ENCODE measurements around the gene TBL1XR1. TPM values are rescaled to one million over a fixed set of nuclear protein-coding genes. Genes with fewer than 3 reads are reported as not detected.
"Not testable (repeated sequence)": the region's sequence is repeated elsewhere in the genome, so short reads cannot be mapped to it uniquely, and the experiment has no call there.

The TBL1XR1 gene
- total RNA-seq, 2 donors from 2014 or later: 75.8 to 156 TPM

- intact Hi-C loops (cut with DNase I): no loop called here
- H3K36me3 ChIP-seq: no peaks in the 10 kb centered on the region
- no peaks in the 10 kb centered on the region for H3K27me3 ChIP-seq (replicated peaks; ENCODE audit: insufficient read depth)
- 77% methylated on average over 5 of the region's 5 CpGs for WGBS
- H3K4me3 ChIP-seq: no peak overlapping the region
- no peaks in the 10 kb centered on the region for H3K9me3 ChIP-seq
- H3K27ac ChIP-seq: no peak overlapping the region
- no peak for TF ChIP-seq POLR2AphosphoS5 (IDR thresholded peaks at IDR 0.05)
- TF ChIP-seq, protein P1, sequence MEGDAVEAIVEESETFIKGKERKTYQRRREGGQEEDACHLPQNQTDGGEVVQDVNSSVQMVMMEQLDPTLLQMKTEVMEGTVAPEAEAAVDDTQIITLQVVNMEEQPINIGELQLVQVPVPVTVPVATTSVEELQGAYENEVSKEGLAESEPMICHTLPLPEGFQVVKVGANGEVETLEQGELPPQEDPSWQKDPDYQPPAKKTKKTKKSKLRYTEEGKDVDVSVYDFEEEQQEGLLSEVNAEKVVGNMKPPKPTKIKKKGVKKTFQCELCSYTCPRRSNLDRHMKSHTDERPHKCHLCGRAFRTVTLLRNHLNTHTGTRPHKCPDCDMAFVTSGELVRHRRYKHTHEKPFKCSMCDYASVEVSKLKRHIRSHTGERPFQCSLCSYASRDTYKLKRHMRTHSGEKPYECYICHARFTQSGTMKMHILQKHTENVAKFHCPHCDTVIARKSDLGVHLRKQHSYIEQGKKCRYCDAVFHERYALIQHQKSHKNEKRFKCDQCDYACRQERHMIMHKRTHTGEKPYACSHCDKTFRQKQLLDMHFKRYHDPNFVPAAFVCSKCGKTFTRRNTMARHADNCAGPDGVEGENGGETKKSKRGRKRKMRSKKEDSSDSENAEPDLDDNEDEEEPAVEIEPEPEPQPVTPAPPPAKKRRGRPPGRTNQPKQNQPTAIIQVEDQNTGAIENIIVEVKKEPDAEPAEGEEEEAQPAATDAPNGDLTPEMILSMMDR (IDR thresholded peaks at IDR 0.05): no peak
- no peak for TF ChIP-seq POLR2A (IDR thresholded peaks at IDR 0.05)
- H3K4me1 ChIP-seq (replicated peaks): peaks cover 4% of the 10 kb centered on the region
- no peak for DNase-seq (ENCODE audit: low spot score)
Measured at GRCh38 chr3:177209509-177209908, 12.2 kb upstream of the TBL1XR1 start.

GRCh38 chr3:177208781-177209180 is 11.5 kb upstream of the TBL1XR1 start:
- no peak for TF ChIP-seq POLR2A (IDR thresholded peaks at IDR 0.05)
- TF ChIP-seq POLR2AphosphoS5 (IDR thresholded peaks at IDR 0.05): no peak
- TF ChIP-seq, protein P1 (IDR thresholded peaks at IDR 0.05): no peak
- Histone ChIP-seq H3K9me3 (no peaks in the 10 kb centered on the region), H3K4me1 (replicated peaks) (peaks cover 4% of the 10 kb centered on the region), H3K27ac (no peak overlapping the region), H3K36me3 (no peaks in the 10 kb centered on the region), H3K4me3 (no peak overlapping the region), H3K27me3 (replicated peaks; ENCODE audit: insufficient read depth) (no peaks in the 10 kb centered on the region)
- WGBS: 73% methylated on average over 3 of the region's 3 CpGs
- no peak for DNase-seq (ENCODE audit: low spot score)
- intact Hi-C loops (cut with DNase I): no loop called here

GRCh38 chr3:177208223-177208622 is 10.9 kb upstream of the TBL1XR1 start:
- Histone ChIP-seq H3K27me3 (replicated peaks; ENCODE audit: insufficient read depth) (no peaks in the 10 kb centered on the region), H3K27ac (no peak overlapping the region), H3K4me1 (replicated peaks) (peaks cover 4% of the 10 kb centered on the region), H3K4me3 (no peak overlapping the region), H3K36me3 (no peaks in the 10 kb centered on the region), H3K9me3 (no peaks in the 10 kb centered on the region)
- TF ChIP-seq, protein P1 (IDR thresholded peaks at IDR 0.05): no peak
- TF ChIP-seq POLR2A (IDR thresholded peaks at IDR 0.05) (no peak), POLR2AphosphoS5 (IDR thresholded peaks at IDR 0.05) (no peak)
- intact Hi-C loops (cut with DNase I): no loop called here
- DNase-seq (ENCODE audit: low spot score): no peak
- WGBS: 90% methylated on average over 6 of the region's 6 CpGs

DNA sequence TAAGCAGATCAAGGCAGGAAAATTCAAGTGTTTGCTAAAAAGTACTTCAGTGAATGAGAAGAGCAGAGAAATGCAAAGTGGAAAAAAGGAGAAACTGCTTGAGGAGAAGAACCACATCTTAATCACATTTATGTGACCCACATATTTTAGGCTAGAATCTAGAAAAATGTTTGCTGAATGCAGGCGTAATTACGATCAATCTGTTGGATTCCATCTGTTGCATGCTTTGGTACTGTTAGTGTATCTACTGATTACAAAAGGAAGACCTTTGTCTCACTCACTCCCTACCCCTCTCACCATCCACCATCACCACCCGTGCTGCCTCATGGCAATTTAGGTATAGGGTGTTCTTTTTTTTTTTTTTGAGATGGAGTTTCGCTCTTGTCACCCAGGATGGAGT is 9.7 kb upstream of the TBL1XR1 start:
- Histone ChIP-seq H3K9me3 (no peaks in the 10 kb centered on the region), H3K36me3 (no peaks in the 10 kb centered on the region), H3K27me3 (replicated peaks; ENCODE audit: insufficient read depth) (no peaks in the 10 kb centered on the region), H3K4me1 (replicated peaks) (peaks cover 4% of the 10 kb centered on the region), H3K27ac (no peak overlapping the region), H3K4me3 (no peak overlapping the region)
- no peak for DNase-seq (ENCODE audit: low spot score)
- TF ChIP-seq, protein P1 (IDR thresholded peaks at IDR 0.05): no peak
- intact Hi-C loops (cut with DNase I): no loop called here
- WGBS: 87% methylated on average over 4 of the region's 4 CpGs

DNA sequence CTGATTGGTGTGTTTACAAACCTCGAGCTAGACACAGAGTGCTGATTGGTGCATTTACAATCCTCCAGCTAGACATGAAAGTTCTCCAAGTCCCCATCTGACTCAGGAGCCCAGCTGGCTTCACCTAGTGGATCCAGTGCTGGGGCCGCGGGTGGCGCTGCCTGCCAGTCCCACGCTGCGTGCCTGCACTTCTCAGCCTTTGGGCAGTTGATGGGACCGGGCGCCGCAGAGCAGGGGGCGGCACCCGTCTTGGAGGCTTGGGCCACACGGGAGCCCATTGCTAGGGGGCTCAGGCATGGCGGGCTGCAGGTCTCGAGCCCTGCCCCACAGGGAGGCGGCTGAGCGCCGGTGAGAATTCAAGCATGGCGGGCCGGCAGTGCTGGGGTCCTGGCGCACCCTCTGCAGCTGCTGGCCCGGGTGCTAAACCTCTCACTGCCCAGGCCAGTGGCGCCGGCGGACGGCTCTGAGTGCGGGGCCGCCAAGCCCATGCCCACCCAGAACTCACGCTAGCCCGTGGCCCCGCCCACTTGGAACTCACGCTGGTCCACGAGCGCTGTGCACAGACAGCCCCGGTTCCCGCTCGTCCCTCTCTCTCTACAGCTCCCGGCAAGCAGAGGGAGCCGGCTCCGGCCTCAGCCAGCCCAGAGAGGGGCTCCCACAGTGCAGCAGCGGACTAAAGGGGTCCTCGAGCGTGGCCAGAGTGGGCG is 6.6 kb upstream of the TBL1XR1 start:
- Histone ChIP-seq H3K4me3 (no peak overlapping the region), H3K4me1 (replicated peaks) (no peaks in the 10 kb centered on the region), H3K9me3 (no peaks in the 10 kb centered on the region), H3K27ac (no peak overlapping the region), H3K27me3 (replicated peaks; ENCODE audit: insufficient read depth) (no peaks in the 10 kb centered on the region), H3K36me3 (no peaks in the 10 kb centered on the region)
- WGBS: 95% methylated on average over 42 of the region's 43 CpGs
- DNase-seq (ENCODE audit: low spot score): no peak
- intact Hi-C loops (cut with DNase I): no loop called here
- TF ChIP-seq POLR2A (IDR thresholded peaks at IDR 0.05) (no peak), POLR2AphosphoS5 (IDR thresholded peaks at IDR 0.05) (no peak)
- TF ChIP-seq, protein P1 (IDR thresholded peaks at IDR 0.05): no peak

DNA sequence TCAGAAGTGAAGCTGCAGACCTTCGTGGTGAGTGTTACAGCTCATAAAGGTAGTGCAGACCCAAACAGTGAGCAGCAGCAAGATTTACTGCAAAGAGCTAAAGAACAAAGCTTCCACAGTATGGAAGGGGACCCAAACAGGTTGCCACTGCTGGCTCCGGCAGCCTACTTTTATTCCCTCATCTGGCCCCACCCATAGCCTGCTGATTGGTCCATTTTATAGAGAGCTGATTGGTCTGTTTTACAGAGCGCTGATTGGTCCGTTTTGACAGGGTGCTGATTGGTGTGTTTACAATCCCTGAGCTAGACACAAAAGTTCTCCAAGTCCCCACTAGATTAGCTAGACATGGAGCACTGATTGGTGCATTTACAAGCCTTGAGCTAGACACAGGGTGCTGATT is 5.7 kb upstream of the TBL1XR1 start:
- H3K27ac ChIP-seq; H3K4me3 ChIP-seq; H3K4me1 ChIP-seq (replicated peaks); H3K36me3 ChIP-seq; H3K9me3 ChIP-seq; DNase-seq (ENCODE audit: low spot score); H3K27me3 ChIP-seq (replicated peaks; ENCODE audit: insufficient read depth); intact Hi-C loops (cut with DNase I): not testable (repeated sequence)
- WGBS: 96% methylated on average over 4 of the region's 4 CpGs

Data from prostate gland (tissue), 2 donors.